ENCODE data around the gene HNF1A. TPM values are rescaled to one million over a fixed set of nuclear protein-coding genes. Genes with fewer than 3 reads are reported as not detected.

Gene HNF1A
- total and polyA plus RNA-seq, 2 donors (not counting 3 experiments of a cell fraction or from before 2014, with no cell fraction given): not detected

DNA sequence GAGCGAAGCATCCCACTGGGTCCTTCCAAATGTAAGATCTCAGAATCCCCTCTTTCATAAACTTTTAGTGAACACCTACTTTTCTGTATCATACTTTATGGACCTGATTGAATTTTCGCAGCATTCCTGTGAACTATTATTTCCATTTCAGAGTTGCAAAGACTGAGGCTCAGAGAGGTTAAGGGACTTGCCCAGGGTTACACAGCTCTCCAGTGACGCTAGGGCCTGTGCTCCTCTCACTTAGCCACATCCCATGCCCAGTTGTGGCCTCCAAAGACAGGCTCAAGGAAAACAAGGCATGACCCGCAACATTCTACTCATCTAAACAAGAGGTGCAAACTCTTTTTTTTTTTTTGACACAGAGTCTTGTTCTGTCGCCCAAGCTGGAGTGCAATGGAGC lies 48.3 kb upstream of the HNF1A start:
- ChIA-PET CTCF (no interaction called here), POLR2A (no interaction called here)
- no peak for TF ChIP-seq FOS (IDR thresholded peaks at IDR 0.05; ENCODE audit: borderline replicate concordance, insufficient read depth, low read length)
- TF ChIP-seq JUN (IDR thresholded peaks at IDR 0.05; ENCODE audit: borderline replicate concordance, insufficient read depth, insufficient read length, low read depth): no peak
- no peak for TF ChIP-seq EZH2 (IDR thresholded peaks at IDR 0.05; ENCODE audit: borderline replicate concordance, low read depth, low read length, severe bottlenecking)
- no peak for TF ChIP-seq MYC (IDR thresholded peaks at IDR 0.05; ENCODE audit: low read depth, low read length)
- H3K79me2 ChIP-seq (ENCODE audit: control insufficient read depth, insufficient read depth, low read length): no peaks in the 10 kb centered on the region
- H3K4me3 ChIP-seq (replicated peaks in 1 of 3; ENCODE audit: insufficient read depth in 1 of 3, low read depth in 1 of 3, low read length in 3 of 3): no peak overlapping the region
- BruUV-seq (replicated peaks): no TSS peak
- no peak for DNase-seq (ENCODE audit: low read depth, low spot score)
- H2AFZ ChIP-seq (ENCODE audit: low read depth, low read length): no peak overlapping the region
- no peak overlapping the region for H3K27ac ChIP-seq (ENCODE audit: insufficient read depth, low read depth, low read length)
- intact Hi-C loops (cut with micrococcal nuclease): no loop called here
- no peaks in the 10 kb centered on the region for H3K36me3 ChIP-seq (ENCODE audit: control insufficient read depth in 2 of 2, extremely low read depth in 1 of 2, insufficient read depth in 2 of 2, low read length in 2 of 2)
- H3K27me3 ChIP-seq (ENCODE audit: control insufficient read depth in 2 of 2, insufficient read depth in 2 of 2, low read length in 2 of 2): no peaks in the 10 kb centered on the region
- FAIRE-seq: no peak
- no peaks in the 10 kb centered on the region for H3K4me1 ChIP-seq (ENCODE audit: control insufficient read depth, extremely low read depth, insufficient read depth, low read length)
- H3K4me2 ChIP-seq (ENCODE audit: insufficient read depth, low read length): no peak overlapping the region
- H3K9ac ChIP-seq (replicated peaks; ENCODE audit: extremely low read depth, insufficient read depth, low read length): no peak overlapping the region
- no peaks in the 10 kb centered on the region for H3K9me1 ChIP-seq (replicated peaks; ENCODE audit: control insufficient read depth, extremely low read depth, insufficient read depth, low read length)
- H3K9me3 ChIP-seq (replicated peaks; ENCODE audit: control insufficient read depth, insufficient read depth, low read length): no peaks in the 10 kb centered on the region
- no peaks in the 10 kb centered on the region for H4K20me1 ChIP-seq (replicated peaks; ENCODE audit: control insufficient read depth, extremely low read depth, insufficient read depth, low read length)
- dilution Hi-C loops (cut with MboI; ENCODE audit: extremely low pct_ligation_motif_present, low sequenced_read_pairs): no loop called here

- no TSS peak for BruUV-seq (replicated peaks)
- Histone ChIP-seq H3K27ac (ENCODE audit: insufficient read depth, low read depth, low read length) (no peak overlapping the region), H3K27me3 (ENCODE audit: control insufficient read depth in 2 of 2, insufficient read depth in 2 of 2, low read length in 2 of 2) (peaks cover 0 to 1% of the 10 kb centered on the region in 2 experiments), H3K4me3 (replicated peaks in 1 of 3; ENCODE audit: insufficient read depth in 1 of 3, low read depth in 1 of 3, low read length in 3 of 3) (no peak overlapping the region), H2AFZ (ENCODE audit: low read depth, low read length) (no peak overlapping the region), H3K9me1 (replicated peaks; ENCODE audit: control insufficient read depth, extremely low read depth, insufficient read depth, low read length) (no peaks in the 10 kb centered on the region), H3K4me2 (ENCODE audit: insufficient read depth, low read length) (no peak overlapping the region), H3K36me3 (ENCODE audit: control insufficient read depth in 2 of 2, extremely low read depth in 1 of 2, insufficient read depth in 2 of 2, low read length in 2 of 2) (no peaks in the 10 kb centered on the region), H3K9me3 (replicated peaks; ENCODE audit: control insufficient read depth, insufficient read depth, low read length) (no peaks in the 10 kb centered on the region), H3K79me2 (ENCODE audit: control insufficient read depth, insufficient read depth, low read length) (no peaks in the 10 kb centered on the region), H3K4me1 (ENCODE audit: control insufficient read depth, extremely low read depth, insufficient read depth, low read length) (no peaks in the 10 kb centered on the region), H4K20me1 (replicated peaks; ENCODE audit: control insufficient read depth, extremely low read depth, insufficient read depth, low read length) (no peaks in the 10 kb centered on the region), H3K9ac (replicated peaks; ENCODE audit: extremely low read depth, insufficient read depth, low read length) (no peak overlapping the region)
- ChIA-PET CTCF (interaction anchor here (0.7 to 1.4 kb wide), 4 partner anchors 12 to 283 kb away, joined by 3 to 4 read pairs (median 3); no protein-coding TSS in a partner anchor), POLR2A (no interaction called here)
- TF ChIP-seq MYC (IDR thresholded peaks at IDR 0.05; ENCODE audit: low read depth, low read length) (no peak), POLR2A (IDR thresholded peaks at IDR 0.05; ENCODE audit: low read depth, low read length) (no peak), FOS (IDR thresholded peaks at IDR 0.05; ENCODE audit: borderline replicate concordance, insufficient read depth, low read length) (no peak), EZH2 (IDR thresholded peaks at IDR 0.05; ENCODE audit: borderline replicate concordance, low read depth, low read length, severe bottlenecking) (no peak), MAX (IDR thresholded peaks at IDR 0.05; ENCODE audit: insufficient read depth, insufficient read length) (no peak), JUN (IDR thresholded peaks at IDR 0.05; ENCODE audit: borderline replicate concordance, insufficient read depth, insufficient read length, low read depth) (no peak), POLR2AphosphoS5 (IDR thresholded peaks at IDR 0.05; ENCODE audit: insufficient read depth, low read depth, low read length) (no peak), GATA2 (IDR thresholded peaks at IDR 0.05; ENCODE audit: insufficient read depth, insufficient read length, low read depth, low read length) (no peak)
- TF ChIP-seq, protein P1, sequence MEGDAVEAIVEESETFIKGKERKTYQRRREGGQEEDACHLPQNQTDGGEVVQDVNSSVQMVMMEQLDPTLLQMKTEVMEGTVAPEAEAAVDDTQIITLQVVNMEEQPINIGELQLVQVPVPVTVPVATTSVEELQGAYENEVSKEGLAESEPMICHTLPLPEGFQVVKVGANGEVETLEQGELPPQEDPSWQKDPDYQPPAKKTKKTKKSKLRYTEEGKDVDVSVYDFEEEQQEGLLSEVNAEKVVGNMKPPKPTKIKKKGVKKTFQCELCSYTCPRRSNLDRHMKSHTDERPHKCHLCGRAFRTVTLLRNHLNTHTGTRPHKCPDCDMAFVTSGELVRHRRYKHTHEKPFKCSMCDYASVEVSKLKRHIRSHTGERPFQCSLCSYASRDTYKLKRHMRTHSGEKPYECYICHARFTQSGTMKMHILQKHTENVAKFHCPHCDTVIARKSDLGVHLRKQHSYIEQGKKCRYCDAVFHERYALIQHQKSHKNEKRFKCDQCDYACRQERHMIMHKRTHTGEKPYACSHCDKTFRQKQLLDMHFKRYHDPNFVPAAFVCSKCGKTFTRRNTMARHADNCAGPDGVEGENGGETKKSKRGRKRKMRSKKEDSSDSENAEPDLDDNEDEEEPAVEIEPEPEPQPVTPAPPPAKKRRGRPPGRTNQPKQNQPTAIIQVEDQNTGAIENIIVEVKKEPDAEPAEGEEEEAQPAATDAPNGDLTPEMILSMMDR (IDR thresholded peaks at IDR 0.05; ENCODE audit: extremely low read depth in 1 of 2, insufficient read depth in 1 of 2, low read depth in 1 of 2, low read length in 2 of 2): no peak
- no peak for FAIRE-seq
- dilution Hi-C loops (cut with MboI; ENCODE audit: extremely low pct_ligation_motif_present, low sequenced_read_pairs): no loop called here
- intact Hi-C loops (cut with micrococcal nuclease): no loop called here
- no peak for DNase-seq (ENCODE audit: low read depth, low spot score)
Measured at GRCh38 chr12:120932058-120932457, 46.3 kb upstream of the HNF1A start.

All from endothelial cell of umbilical vein (primary cell).